Endothelial cell of umbilical vein (primary cell): ENCODE data around the gene CBX3. TPM values are rescaled to one million over a fixed set of nuclear protein-coding genes. Genes with fewer than 3 reads are reported as not detected.

ENCODE experiments used
- BruUV-seq: library from RNA; stranded (reverse); fragments of 400-500 nt; replicated peaks from 2 replicates; lab custom pipeline; 2021; lab: Mats Ljungman, UMichigan
- CTCF ChIA-PET: fragments of 300-600, 350-600 bp; sonication (Branson Sonifier 250); formaldehyde crosslinking; loops from one replicate; lab custom pipeline; 2021; ENCODE audit warnings: antibody characterized with exemption, inconsistent platforms; lab: Charles Lee
- POLR2A ChIA-PET: fragments of 300-600, 350-600 bp; sonication (Branson Sonifier 250); formaldehyde crosslinking; loops from one replicate; lab custom pipeline; 2021; ENCODE audit warnings: antibody characterized with exemption, inconsistent platforms; lab: Charles Lee
- DNase-seq: peaks from one replicate; pipeline ENCODE4 v3.0.0-alpha.2; 2011; ENCODE audit warnings: low read depth, low spot score
- FAIRE-seq: peaks from 2 replicates; lab custom pipeline; 2011; peaks lifted over from hg19 to GRCh38; lab: Jason Lieb, UNC
- H2AFZ ChIP-seq: 2 replicates; pipeline ENCODE4 v1.6.0; 2012; ENCODE audit warnings: low read depth, low read length, control low read depth, inconsistent platforms
- H3K27ac ChIP-seq: 2 replicates; pipeline ENCODE4 v1.5.1; 2011; ENCODE audit warnings: low read depth, mild to moderate bottlenecking, control low read depth, low read length, moderate library complexity; ENCODE audit not compliant: insufficient read depth
- H3K27me3 ChIP-seq, 2 experiments: 2 replicates each; pipeline versions ENCODE4 v1.6.0 to v1.6.1; 2011; ENCODE audit warnings: low read length in 2 of 2, mixed read lengths in 1 of 2; ENCODE audit not compliant: control insufficient read depth in 2 of 2, insufficient read depth in 2 of 2
- H3K36me3 ChIP-seq, 2 experiments: 2 replicates in 1 of 2; 3 replicates in 1 of 2; pipeline ENCODE4 v1.5.1; 2011; ENCODE audit warnings: low read length in 2 of 2, mild to moderate bottlenecking in 1 of 2, moderate library complexity in 1 of 2; ENCODE audit not compliant: control insufficient read depth in 2 of 2, insufficient read depth in 2 of 2; ENCODE audit errors: extremely low read depth in 1 of 2
- H3K4me1 ChIP-seq: 3 replicates; pipeline ENCODE4 v1.5.1; 2011; ENCODE audit warnings: mild to moderate bottlenecking, low read length; ENCODE audit not compliant: control insufficient read depth, insufficient read depth; ENCODE audit errors: extremely low read depth
- H3K4me2 ChIP-seq: 2 replicates; pipeline ENCODE4 v1.6.1; 2011; ENCODE audit warnings: low read length, control low read depth, mixed read lengths; ENCODE audit not compliant: insufficient read depth
- H3K4me3 ChIP-seq, 3 experiments: fragments of 200-600 bp in 1 of 3; sonication (generic), shearing (Covaris generic) in 1 of 3; replicated peaks in 1 of 3; 2 replicates each; pipeline ENCODE4 v1.5.1; 2011 to 2016; ENCODE audit warnings: control low read depth in 3 of 3, low read length in 3 of 3, mild to moderate bottlenecking in 2 of 3, inconsistent platforms in 1 of 3, low read depth in 1 of 3, moderate library complexity in 1 of 3; ENCODE audit not compliant: insufficient read depth in 1 of 3
- H3K79me2 ChIP-seq: 2 replicates; pipeline ENCODE4 v1.6.0; 2012; ENCODE audit warnings: low read length, inconsistent platforms; ENCODE audit not compliant: control insufficient read depth, insufficient read depth
- H3K9ac ChIP-seq: replicated peaks from 2 replicates; pipeline ENCODE3; 2011; ENCODE audit warnings: low read length, control low read depth; ENCODE audit not compliant: insufficient read depth; ENCODE audit errors: extremely low read depth
- H3K9me1 ChIP-seq: replicated peaks from 3 replicates; pipeline ENCODE4 v1.6.0; 2011; ENCODE audit warnings: mild to moderate bottlenecking, low read length; ENCODE audit not compliant: control insufficient read depth, insufficient read depth; ENCODE audit errors: extremely low read depth
- H3K9me3 ChIP-seq: replicated peaks from 2 replicates; pipeline ENCODE4 v1.5.1; 2012; ENCODE audit warnings: low read length, inconsistent platforms; ENCODE audit not compliant: control insufficient read depth, insufficient read depth
- H4K20me1 ChIP-seq: replicated peaks from 2 replicates; pipeline ENCODE3; 2011; ENCODE audit warnings: mild to moderate bottlenecking, low read length; ENCODE audit not compliant: control insufficient read depth, insufficient read depth; ENCODE audit errors: extremely low read depth
- EZH2 ChIP-seq: IDR thresholded peaks from 2 replicates; pipeline ENCODE4 v1.6.1; 2012; ENCODE audit warnings: borderline replicate concordance, low read depth, mild to moderate bottlenecking, moderate library complexity, low read length, inconsistent platforms; ENCODE audit not compliant: severe bottlenecking
- FOS ChIP-seq: IDR thresholded peaks from 2 replicates; pipeline ENCODE4 v1.6.1; 2011; ENCODE audit warnings: mild to moderate bottlenecking, low read length, moderate library complexity, borderline replicate concordance; ENCODE audit not compliant: insufficient read depth
- GATA2 ChIP-seq: IDR thresholded peaks from 2 replicates; pipeline ENCODE4 v1.7.0; 2011; ENCODE audit warnings: low read depth, mild to moderate bottlenecking, moderate library complexity, mixed read lengths, low read length; ENCODE audit not compliant: insufficient read length, insufficient read depth
- JUN ChIP-seq: IDR thresholded peaks from 2 replicates; pipeline ENCODE4 v1.6.1; 2011; ENCODE audit warnings: borderline replicate concordance, low read depth; ENCODE audit not compliant: insufficient read length, insufficient read depth
- MYC ChIP-seq: IDR thresholded peaks from one replicate; pipeline ENCODE4 v1.6.1; 2011; ENCODE audit warnings: mild to moderate bottlenecking, low read depth, low read length
- POLR2A ChIP-seq: IDR thresholded peaks from 2 replicates; pipeline ENCODE4 v1.6.1; 2012; ENCODE audit warnings: low read depth, mild to moderate bottlenecking, control low read depth, low read length
- POLR2AphosphoS5 ChIP-seq: IDR thresholded peaks from 2 replicates; pipeline ENCODE4 v1.6.1; 2012; ENCODE audit warnings: low read depth, mild to moderate bottlenecking, control low read depth, low read length, moderate library complexity; ENCODE audit not compliant: insufficient read depth
- dilution Hi-C: fragments of 300-500 bp; cut with MboI; formaldehyde crosslinking; loops from one replicate; pipeline ENCODE4 v1.15.0; 2019; ENCODE audit warnings: low sequenced_read_pairs; ENCODE audit not compliant: extremely low pct_ligation_motif_present
- intact Hi-C: fragments of 100-400 bp; cut with micrococcal nuclease; formaldehyde crosslinking; loops from one replicate; pipeline ENCODE4 v1.10.0; 2022
- polyA plus RNA-seq, 4 experiments: library from polyadenylated mRNA; depleted of rRNA in 3 of 4; stranded (reverse) in 3 of 4; unstranded in 1 of 4; fragments of >200 nt; gene quantifications; 2 replicates each; pipeline versions ENCODE4 v1.2.1 to v1.2.3, GENCODE V29; 2011 to 2012; ENCODE audit warnings: missing spikeins in 1 of 4
- total RNA-seq: library from RNA; stranded (reverse); gene quantifications from 2 replicates; pipeline ENCODE4 v1.2.3, GENCODE V29; 2021
- TF ChIP-seq, protein P1 (sequence below), 2 donors: IDR thresholded peaks; 1 replicate in 1 of 2; 2 replicates in 1 of 2; pipeline ENCODE4 v1.5.1; 2011; ENCODE audit warnings: low read length in 2 of 2, mild to moderate bottlenecking in 2 of 2, moderate library complexity in 2 of 2, control low read depth in 1 of 2, inconsistent platforms in 1 of 2, low read depth in 1 of 2; ENCODE audit not compliant: insufficient read depth in 1 of 2; ENCODE audit errors: extremely low read depth in 1 of 2
- TF ChIP-seq, protein P2 (sequence below): IDR thresholded peaks from 2 replicates; pipeline ENCODE4 v1.6.1; 2011; ENCODE audit not compliant: insufficient read depth, insufficient read length

CBX3 gene
- total and polyA plus RNA-seq, 2 donors (not counting 3 experiments of a cell fraction or from before 2014, with no cell fraction given) = 47.5 to 200 TPM

DNA sequence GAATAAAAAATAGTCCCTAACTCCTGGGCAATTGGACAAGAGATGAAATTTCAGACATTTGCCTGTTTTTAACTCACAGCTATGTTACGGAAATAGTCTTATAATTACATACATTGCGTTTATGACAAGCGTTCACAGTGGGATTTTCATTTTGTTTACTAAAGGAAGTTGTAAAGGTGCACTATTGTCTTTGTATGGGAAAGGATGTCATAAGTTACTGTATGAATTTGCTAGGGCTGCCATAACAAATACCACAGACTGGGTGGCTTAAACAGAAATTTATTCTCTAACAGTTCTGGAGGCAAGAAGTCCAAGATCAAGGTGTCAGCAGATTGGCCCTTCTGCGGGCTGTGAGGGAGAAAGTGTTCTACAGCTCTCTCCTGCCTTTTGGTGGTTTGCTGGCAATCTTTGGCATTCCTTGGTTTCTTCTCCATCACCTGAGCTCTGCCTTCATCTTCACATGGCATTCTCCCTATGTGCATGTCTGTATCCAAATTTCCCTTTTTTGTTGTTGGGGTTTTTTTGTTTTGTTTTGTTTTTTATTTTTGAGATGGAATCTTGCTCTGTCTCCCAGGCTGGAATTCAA is 43.9 kb upstream of the CBX3 start:
- ChIA-PET POLR2A (interaction anchor here (1.2 kb wide), 1 partner anchor 42 kb away, joined by 3 read pairs; no protein-coding TSS in a partner anchor), CTCF (interaction anchor here (2.5 to 4.1 kb wide), 3 partner anchors 23 to 67 kb away, joined by 7 to 12 read pairs (median 8); no protein-coding TSS in a partner anchor)
- no TSS peak for BruUV-seq
- TF ChIP-seq GATA2 (no peak), FOS (no peak), EZH2 (no peak), MYC (no peak), POLR2AphosphoS5 (no peak), POLR2A (no peak), JUN (no peak)
- TF ChIP-seq, protein P1, sequence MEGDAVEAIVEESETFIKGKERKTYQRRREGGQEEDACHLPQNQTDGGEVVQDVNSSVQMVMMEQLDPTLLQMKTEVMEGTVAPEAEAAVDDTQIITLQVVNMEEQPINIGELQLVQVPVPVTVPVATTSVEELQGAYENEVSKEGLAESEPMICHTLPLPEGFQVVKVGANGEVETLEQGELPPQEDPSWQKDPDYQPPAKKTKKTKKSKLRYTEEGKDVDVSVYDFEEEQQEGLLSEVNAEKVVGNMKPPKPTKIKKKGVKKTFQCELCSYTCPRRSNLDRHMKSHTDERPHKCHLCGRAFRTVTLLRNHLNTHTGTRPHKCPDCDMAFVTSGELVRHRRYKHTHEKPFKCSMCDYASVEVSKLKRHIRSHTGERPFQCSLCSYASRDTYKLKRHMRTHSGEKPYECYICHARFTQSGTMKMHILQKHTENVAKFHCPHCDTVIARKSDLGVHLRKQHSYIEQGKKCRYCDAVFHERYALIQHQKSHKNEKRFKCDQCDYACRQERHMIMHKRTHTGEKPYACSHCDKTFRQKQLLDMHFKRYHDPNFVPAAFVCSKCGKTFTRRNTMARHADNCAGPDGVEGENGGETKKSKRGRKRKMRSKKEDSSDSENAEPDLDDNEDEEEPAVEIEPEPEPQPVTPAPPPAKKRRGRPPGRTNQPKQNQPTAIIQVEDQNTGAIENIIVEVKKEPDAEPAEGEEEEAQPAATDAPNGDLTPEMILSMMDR (IDR thresholded peaks at IDR 0.05; ENCODE audit: extremely low read depth in 1 of 2, insufficient read depth in 1 of 2, low read depth in 1 of 2, low read length in 2 of 2) = no peak
- TF ChIP-seq, protein P2, sequence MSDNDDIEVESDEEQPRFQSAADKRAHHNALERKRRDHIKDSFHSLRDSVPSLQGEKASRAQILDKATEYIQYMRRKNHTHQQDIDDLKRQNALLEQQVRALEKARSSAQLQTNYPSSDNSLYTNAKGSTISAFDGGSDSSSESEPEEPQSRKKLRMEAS = no peak
- Histone ChIP-seq H3K27ac (peak overlapping the region; percentile 92), H3K4me2 (peak overlapping the region; percentile 64), H3K4me1 (peaks cover 64% of the 10 kb centered on the region), H3K27me3 (no peaks in the 10 kb centered on the region), H2AFZ (no peak overlapping the region), H3K36me3 (no peaks in the 10 kb centered on the region), H4K20me1 (no peaks in the 10 kb centered on the region), H3K4me3 (no peak overlapping the region), H3K9ac (peak overlapping the region; percentile 82), H3K79me2 (peaks cover 78% of the 10 kb centered on the region), H3K9me1 (no peaks in the 10 kb centered on the region), H3K9me3 (no peaks in the 10 kb centered on the region)
- intact Hi-C loops (loop anchor here (2.0 to 10.0 kb wide), 4 partner anchors 29 to 1000 kb away; partner anchors contain the start of gene HOXA7), dilution Hi-C loops (no loop called here)
- FAIRE-seq = peak; percentile 28
- DNase-seq = no peak
